HCT116 (cell line): Measurements from ENCODE around the gene PIK3R1. TPM values are rescaled to one million over a fixed set of nuclear protein-coding genes. Genes with fewer than 3 reads are reported as not detected.

ENCODE experiments used
- ATAC-seq: fragments of 200-7000 bp; cut with Tn5 transposase; 2 replicates; pipeline ENCODE4 v1.9.1; 2020; ENCODE audit warnings: mild to moderate bottlenecking, moderate library complexity
- BruUV-seq: library from RNA; stranded (reverse); fragments of 400-500 nt; replicated peaks from 2 replicates; lab custom pipeline; 2021; lab: Mats Ljungman, UMichigan
- CTCF ChIA-PET: fragments of 300-600 bp; sonication (Branson Sonifier 250); formaldehyde crosslinking; loops from one replicate; lab custom pipeline; 2021; ENCODE audit warnings: antibody characterized with exemption; lab: Charles Lee
- POLR2A ChIA-PET: fragments of 300-600, 350-600 bp; sonication (Branson Sonifier 250); formaldehyde crosslinking; loops from one replicate; lab custom pipeline; 2021; ENCODE audit warnings: antibody characterized with exemption; lab: Charles Lee
- RAD21 ChIA-PET, 2 experiments: fragments of 300-600 bp; sonication (Branson Sonifier 250); formaldehyde crosslinking; loops; one replicate each; lab custom pipeline; 2023; ENCODE audit warnings: low total read pairs in 2 of 2; ENCODE audit not compliant: uncharacterized antibody in 2 of 2, unreplicated experiment in 2 of 2, low non-redundant PET in 1 of 2; lab: Charles Lee
- DNase-seq: peaks from one replicate; pipeline ENCODE4 v3.0.0-alpha.2; 2010; ENCODE audit warnings: low read depth, low spot score
- H2AFZ ChIP-seq: fragments of 200-600 bp; shearing (Covaris generic), sonication (generic); 2 replicates; pipeline ENCODE4 v1.6.1; 2017; ENCODE audit warnings: low read depth, mixed run types, mixed read lengths, antibody characterized with exemption, low read length; ENCODE audit not compliant: poor library complexity, severe bottlenecking
- H3K27ac ChIP-seq: 2 replicates; pipeline ENCODE4 v1.5.1; 2012; ENCODE audit warnings: low read depth, low read length
- H3K27me3 ChIP-seq: fragments of 200-600 bp; sonication (generic); 2 replicates; pipeline ENCODE4 v1.6.1; 2016; ENCODE audit warnings: mixed run types, low read length, mixed read lengths; ENCODE audit not compliant: insufficient read depth
- H3K36me3 ChIP-seq, 2 experiments: fragments of 200-500 bp in 1 of 2; fragments of 200-600 bp in 1 of 2; sonication (Bioruptor generic) in 1 of 2; sonication (generic) in 1 of 2; 2 replicates each; pipeline versions ENCODE4 v1.5.1 to v1.6.1; 2014 to 2016; ENCODE audit warnings: low read length in 2 of 2, inconsistent platforms in 1 of 2, mixed read lengths in 1 of 2, mixed run types in 1 of 2; ENCODE audit not compliant: insufficient read depth in 2 of 2, control insufficient read depth in 1 of 2
- H3K4me1 ChIP-seq, 2 experiments: fragments of 200-600 bp in 1 of 2; sonication (generic) in 1 of 2; 2 replicates each; pipeline versions ENCODE4 v1.5.1 to v1.6.1; 2012 to 2017; ENCODE audit warnings: low read length in 2 of 2, inconsistent platforms in 1 of 2, mild to moderate bottlenecking in 1 of 2, mixed read lengths in 1 of 2, mixed run types in 1 of 2, moderate library complexity in 1 of 2; ENCODE audit not compliant: insufficient read depth in 2 of 2, control insufficient read depth in 1 of 2
- H3K4me2 ChIP-seq: fragments of 200-600 bp; sonication (generic); 2 replicates; pipeline ENCODE4 v1.6.1; 2017; ENCODE audit warnings: mixed run types, low read length, mixed read lengths
- H3K4me3 ChIP-seq, 2 experiments: fragments of 200-600 bp in 1 of 2; sonication (generic) in 1 of 2; replicated peaks in 1 of 2; 2 replicates each; pipeline ENCODE4 v1.5.1; 2011 to 2016; ENCODE audit warnings: low read length in 2 of 2, control low read depth in 1 of 2, low read depth in 1 of 2, mild to moderate bottlenecking in 1 of 2, mixed read lengths in 1 of 2, mixed run types in 1 of 2
- H3K79me2 ChIP-seq: fragments of 200-600 bp; sonication (generic); 2 replicates; pipeline ENCODE4 v1.6.1; 2017; ENCODE audit warnings: mild to moderate bottlenecking, mixed run types, low read length, moderate library complexity, mixed read lengths; ENCODE audit not compliant: insufficient read depth
- H3K9ac ChIP-seq: fragments of 200-600 bp; sonication (generic); 2 replicates; pipeline ENCODE4 v1.6.1; 2016; ENCODE audit warnings: low read length, mixed read lengths
- H3K9me2 ChIP-seq: fragments of 200-600 bp; sonication (generic), shearing (Covaris generic); 2 replicates; pipeline ENCODE4 v1.6.1; 2017; ENCODE audit warnings: mixed run types, mild to moderate bottlenecking, moderate library complexity; ENCODE audit not compliant: insufficient read depth
- H3K9me3 ChIP-seq, 2 experiments: fragments of 200-500 bp in 1 of 2; fragments of 200-600 bp in 1 of 2; sonication (Bioruptor generic) in 1 of 2; sonication (generic) in 1 of 2; 2 replicates each; pipeline ENCODE4 v1.6.1; 2014 to 2017; ENCODE audit warnings: low read length in 2 of 2, mixed read lengths in 2 of 2, inconsistent platforms in 1 of 2, low read depth in 1 of 2, mild to moderate bottlenecking in 1 of 2, mixed run types in 1 of 2, moderate library complexity in 1 of 2; ENCODE audit not compliant: control insufficient read depth in 1 of 2, insufficient read depth in 1 of 2
- H4K20me1 ChIP-seq: fragments of 200-600 bp; sonication (generic), shearing (Covaris generic); 2 replicates; pipeline ENCODE4 v1.6.1; 2017; ENCODE audit warnings: mixed run types, mild to moderate bottlenecking, moderate library complexity; ENCODE audit not compliant: insufficient read depth
- ATF3 ChIP-seq: IDR thresholded peaks from 2 replicates; pipeline ENCODE4 v1.6.1; 2012
- EZH2phosphoT487 ChIP-seq: fragments of 200-600 bp; IDR thresholded peaks from 2 replicates; pipeline ENCODE4 v1.6.1; 2018; ENCODE audit warnings: antibody characterized with exemption, borderline replicate concordance
- POLR2AphosphoS5 ChIP-seq: IDR thresholded peaks from 2 replicates; pipeline ENCODE4 v1.6.1; 2011; ENCODE audit warnings: mild to moderate bottlenecking, low read depth, low read length, moderate library complexity
- REST ChIP-seq: IDR thresholded peaks from 2 replicates; pipeline ENCODE4 v1.6.1; 2012; ENCODE audit warnings: low read depth
- TCF7L2 ChIP-seq: IDR thresholded peaks from 2 replicates; pipeline ENCODE4 v1.7.0; 2011; ENCODE audit warnings: borderline replicate concordance, inconsistent platforms; ENCODE audit not compliant: insufficient read depth, insufficient read length; ENCODE audit errors: extremely low read depth
- intact Hi-C: fragments of 100-400 bp; cut with micrococcal nuclease; formaldehyde crosslinking; loops from 2 replicates; pipeline ENCODE4 v1.10.0; 2022
- total RNA-seq: library from RNA; stranded (reverse); gene quantifications from one replicate; pipeline ENCODE4 v1.2.1, GENCODE V29; 2021; ENCODE audit not compliant: unreplicated experiment
- TF ChIP-seq, protein P1 (sequence below), 3 experiments: fragments of 200-600 bp in 1 of 3; sonication (generic) in 1 of 3; IDR thresholded peaks in 2 of 3; conservative IDR thresholded peaks in 1 of 3; 2 replicates each; pipeline ENCODE4 v1.5.1; 2012 to 2017; ENCODE audit warnings: low read depth in 2 of 3, low read length in 2 of 3, antibody characterized with exemption in 1 of 3, borderline replicate concordance in 1 of 3, control low read depth in 1 of 3, mild to moderate bottlenecking in 1 of 3, mixed read lengths in 1 of 3, mixed run types in 1 of 3, moderate library complexity in 1 of 3; ENCODE audit not compliant: insufficient read depth in 1 of 3

The PIK3R1 gene
- total RNA-seq, 1 experiment from 2014 or later: 7.2 TPM

DNA sequence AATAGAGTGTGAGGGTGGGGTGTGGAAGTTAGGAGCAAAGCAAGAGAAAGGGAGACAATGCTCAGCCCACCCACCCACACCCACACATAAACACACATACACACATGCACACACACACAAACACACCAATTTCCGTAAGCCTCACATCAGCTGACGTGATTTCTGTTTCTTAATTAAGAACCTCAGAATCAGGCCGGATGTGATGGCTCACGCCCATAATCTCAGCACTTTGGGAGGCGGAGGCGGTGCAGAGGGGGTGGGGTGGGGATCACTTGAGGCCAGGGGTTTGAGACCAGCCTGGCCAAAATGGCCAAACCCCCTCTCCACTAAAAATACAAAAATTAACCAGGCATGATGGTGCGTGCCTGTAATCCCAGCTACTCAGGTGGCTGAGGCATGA lies 26.4 kb upstream of the PIK3R1 start (continued):
- TF ChIP-seq, protein P1, sequence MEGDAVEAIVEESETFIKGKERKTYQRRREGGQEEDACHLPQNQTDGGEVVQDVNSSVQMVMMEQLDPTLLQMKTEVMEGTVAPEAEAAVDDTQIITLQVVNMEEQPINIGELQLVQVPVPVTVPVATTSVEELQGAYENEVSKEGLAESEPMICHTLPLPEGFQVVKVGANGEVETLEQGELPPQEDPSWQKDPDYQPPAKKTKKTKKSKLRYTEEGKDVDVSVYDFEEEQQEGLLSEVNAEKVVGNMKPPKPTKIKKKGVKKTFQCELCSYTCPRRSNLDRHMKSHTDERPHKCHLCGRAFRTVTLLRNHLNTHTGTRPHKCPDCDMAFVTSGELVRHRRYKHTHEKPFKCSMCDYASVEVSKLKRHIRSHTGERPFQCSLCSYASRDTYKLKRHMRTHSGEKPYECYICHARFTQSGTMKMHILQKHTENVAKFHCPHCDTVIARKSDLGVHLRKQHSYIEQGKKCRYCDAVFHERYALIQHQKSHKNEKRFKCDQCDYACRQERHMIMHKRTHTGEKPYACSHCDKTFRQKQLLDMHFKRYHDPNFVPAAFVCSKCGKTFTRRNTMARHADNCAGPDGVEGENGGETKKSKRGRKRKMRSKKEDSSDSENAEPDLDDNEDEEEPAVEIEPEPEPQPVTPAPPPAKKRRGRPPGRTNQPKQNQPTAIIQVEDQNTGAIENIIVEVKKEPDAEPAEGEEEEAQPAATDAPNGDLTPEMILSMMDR (IDR thresholded peaks at IDR 0.05 in 2 of 3, conservative IDR thresholded peaks at IDR 0.05 in 1 of 3; ENCODE audit: borderline replicate concordance in 1 of 3, insufficient read depth in 1 of 3, low read depth in 2 of 3, low read length in 2 of 3): no peak
- no peak for TF ChIP-seq ATF3

GRCh38 chr5:68189613-68190012 lies 25.9 kb upstream of the PIK3R1 start:
- Histone ChIP-seq H3K79me2 (no peaks in the 10 kb centered on the region), H3K4me2 (no peak overlapping the region), H2AFZ (no peak overlapping the region), H3K9ac (no peak overlapping the region), H3K36me3 (no peaks in the 10 kb centered on the region), H3K9me3 (no peaks in the 10 kb centered on the region), H3K9me2 (no peaks in the 10 kb centered on the region), H3K27me3 (no peaks in the 10 kb centered on the region), H3K4me3 (no peak overlapping the region), H3K4me1 (peaks cover 0 to 6% of the 10 kb centered on the region in 2 experiments; a peak in 2 of 4 replicates), H3K27ac (no peak overlapping the region), H4K20me1 (no peaks in the 10 kb centered on the region)
- RAD21 ChIA-PET: no interaction called here
- TF ChIP-seq POLR2AphosphoS5: no peak
- no peak for TF ChIP-seq EZH2phosphoT487
- no peak for TF ChIP-seq REST
- no peak for TF ChIP-seq TCF7L2
- BruUV-seq: no TSS peak
- intact Hi-C loops: no loop called here
- no peak for DNase-seq
- POLR2A ChIA-PET: no interaction called here
- CTCF ChIA-PET: no interaction called here
- ATAC-seq: no peak
